HG03342 (cell line): Measurements from ENCODE around the gene GABBR2.
"Not testable (repeated sequence)": the region's sequence is repeated elsewhere in the genome, so short reads cannot be mapped to it uniquely, and the experiment has no call there.

ENCODE experiments used
- ATAC-seq: cut with Tn5 transposase; IDR thresholded peaks from one replicate; pipeline ENCODE4 v1.9.1; 2021; ENCODE audit warnings: mild to moderate bottlenecking, moderate library complexity; ENCODE audit not compliant: unreplicated experiment

GABBR2 gene

GRCh38 chr9:98491231-98491651, 217.5 kb downstream of the GABBR2 start:
- no peak for ATAC-seq

GRCh38 chr9:98488571-98489312, 220.0 kb downstream of the GABBR2 start:
- ATAC-seq, result no peak

- ATAC-seq, result no peak
Measured at GRCh38 chr9:98485706-98486105, 223.0 kb downstream of the GABBR2 start.

- no peak for ATAC-seq
Measured at GRCh38 chr9:98484162-98484561, 224.6 kb downstream of the GABBR2 start.

- ATAC-seq, result no peak
Measured at GRCh38 chr9:98482226-98482625, 226.5 kb downstream of the GABBR2 start.

- ATAC-seq, result no peak
Measured at GRCh38 chr9:98481676-98482075, 227.1 kb downstream of the GABBR2 start.

- no peak for ATAC-seq
Measured at GRCh38 chr9:98479967-98480847, 228.5 kb downstream of the GABBR2 start.

GRCh38 chr9:98479449-98479848, 229.3 kb downstream of the GABBR2 start:
- no peak for ATAC-seq

GRCh38 chr9:98477884-98478283, 230.9 kb downstream of the GABBR2 start:
- no peak for ATAC-seq

GRCh38 chr9:98472216-98472615, 236.5 kb downstream of the GABBR2 start:
- ATAC-seq, result no peak

GRCh38 chr9:98471185-98471584, 237.6 kb downstream of the GABBR2 start:
- no peak for ATAC-seq

GRCh38 chr9:98468567-98469239, 240.0 kb downstream of the GABBR2 start:
- ATAC-seq, result no peak

- no peak for ATAC-seq
Measured at GRCh38 chr9:98465799-98466198, 242.9 kb downstream of the GABBR2 start.

GRCh38 chr9:98464156-98464690, 244.5 kb downstream of the GABBR2 start:
- ATAC-seq, result not testable (repeated sequence)

GRCh38 chr9:98462310-98462709, 246.4 kb downstream of the GABBR2 start:
- ATAC-seq, result no peak

- ATAC-seq, result no peak
Measured at GRCh38 chr9:98460704-98461103, 248.0 kb downstream of the GABBR2 start.

- no peak for ATAC-seq
Measured at GRCh38 chr9:98457726-98458370, 250.9 kb downstream of the GABBR2 start.

GRCh38 chr9:98456156-98456613, 252.6 kb downstream of the GABBR2 start:
- ATAC-seq, result no peak

- ATAC-seq, result no peak
Measured at GRCh38 chr9:98455256-98456155, 253.2 kb downstream of the GABBR2 start.
